Activated CD8-positive, alpha-beta memory T cell treated with anti-CD3 and anti-CD28 coated beads, Interleukin-2, amount 50 U/mL, for 1 hour (primary cell): Measurements from ENCODE around the gene ASTL.

Experiments used
- DNase-seq: peaks from one replicate; pipeline ENCODE4 v3.0.0-alpha.2; 2020; ENCODE audit errors: extremely low read depth

ASTL gene

DNA sequence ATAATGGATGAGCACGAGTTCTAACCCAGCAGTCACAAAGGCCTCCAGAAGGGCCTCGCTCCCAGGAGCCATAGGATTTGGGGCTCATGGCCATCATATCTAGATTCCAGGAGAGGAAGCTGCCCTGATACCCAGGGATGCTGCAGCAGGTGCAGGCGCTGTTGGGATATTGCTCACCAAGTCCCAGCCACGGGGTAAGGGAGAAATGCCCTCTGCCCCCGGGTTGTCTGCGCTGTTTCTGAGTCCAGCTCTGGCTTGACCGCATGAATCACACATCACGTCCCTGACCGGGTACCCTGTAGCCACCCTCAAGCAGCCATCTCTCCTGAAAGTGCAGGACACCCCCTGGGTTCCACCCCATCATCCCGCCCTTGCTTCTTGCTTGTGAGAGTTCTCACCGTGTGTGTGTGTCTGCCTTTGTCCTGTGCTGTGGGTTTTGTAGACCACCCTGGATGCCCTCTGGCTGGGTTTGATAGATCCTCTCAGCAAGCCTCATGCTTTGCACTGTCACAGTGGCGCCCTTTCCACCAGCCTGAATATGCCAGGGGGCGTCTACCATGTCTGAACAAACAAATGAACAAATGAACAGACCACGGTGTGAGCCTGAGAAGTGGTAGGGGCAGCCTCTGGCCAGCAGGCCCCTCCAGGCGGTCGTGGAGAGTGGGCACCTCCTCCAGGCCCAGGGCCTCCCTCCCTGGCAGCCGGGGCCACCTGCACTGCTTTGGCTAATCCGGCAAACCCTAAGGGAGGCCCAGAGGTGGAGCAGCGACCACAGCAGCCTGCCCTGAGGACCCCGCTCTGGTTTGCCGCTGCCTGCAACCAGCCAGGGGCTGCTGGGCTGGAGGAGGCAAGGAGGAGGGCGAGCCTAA lies 54.1 kb downstream of the ASTL start:
- DNase-seq, result no peak

DNA sequence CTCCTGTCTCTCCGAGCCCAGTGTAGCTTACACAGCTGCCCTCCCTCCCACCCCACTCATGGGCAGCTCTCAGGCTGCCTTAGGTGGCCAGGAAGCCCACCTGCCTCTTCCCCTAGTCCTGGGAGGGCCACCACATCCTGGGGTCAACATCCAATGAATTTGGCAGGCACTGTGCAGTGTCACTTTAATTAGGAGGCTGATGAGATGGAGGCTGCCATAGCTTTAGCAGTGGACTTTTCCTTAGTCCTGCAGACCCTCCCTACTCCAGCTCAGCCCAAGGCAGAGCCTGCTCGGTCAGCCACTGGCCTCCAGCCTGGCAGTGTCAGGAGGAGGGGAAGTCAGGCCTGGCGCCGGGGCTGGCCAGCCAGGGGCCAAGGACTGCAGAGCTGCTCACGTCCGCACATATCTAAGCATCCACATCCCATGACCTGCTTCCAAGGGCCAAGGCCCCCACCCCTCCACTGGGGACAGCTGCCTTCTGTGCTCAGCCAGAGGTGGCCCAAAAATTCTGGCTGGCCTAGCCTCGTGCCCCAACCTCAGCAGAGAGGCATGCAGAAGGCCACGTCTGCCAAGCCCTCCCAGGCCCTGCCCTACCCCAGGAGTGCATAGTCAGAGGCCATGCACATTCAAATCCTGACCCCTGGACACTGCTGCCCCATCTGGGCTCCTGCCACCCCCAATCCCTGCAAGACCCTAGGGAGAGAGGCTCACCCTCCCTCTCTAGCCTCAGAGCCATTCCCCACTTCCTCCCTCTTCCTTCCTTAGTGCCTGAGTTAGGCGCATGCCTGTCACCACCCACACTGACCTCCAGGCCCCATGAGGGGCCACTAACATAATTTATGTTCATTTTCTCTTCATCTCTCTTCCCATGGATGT lies 55.0 kb downstream of the ASTL start:
- no peak for DNase-seq

DNA sequence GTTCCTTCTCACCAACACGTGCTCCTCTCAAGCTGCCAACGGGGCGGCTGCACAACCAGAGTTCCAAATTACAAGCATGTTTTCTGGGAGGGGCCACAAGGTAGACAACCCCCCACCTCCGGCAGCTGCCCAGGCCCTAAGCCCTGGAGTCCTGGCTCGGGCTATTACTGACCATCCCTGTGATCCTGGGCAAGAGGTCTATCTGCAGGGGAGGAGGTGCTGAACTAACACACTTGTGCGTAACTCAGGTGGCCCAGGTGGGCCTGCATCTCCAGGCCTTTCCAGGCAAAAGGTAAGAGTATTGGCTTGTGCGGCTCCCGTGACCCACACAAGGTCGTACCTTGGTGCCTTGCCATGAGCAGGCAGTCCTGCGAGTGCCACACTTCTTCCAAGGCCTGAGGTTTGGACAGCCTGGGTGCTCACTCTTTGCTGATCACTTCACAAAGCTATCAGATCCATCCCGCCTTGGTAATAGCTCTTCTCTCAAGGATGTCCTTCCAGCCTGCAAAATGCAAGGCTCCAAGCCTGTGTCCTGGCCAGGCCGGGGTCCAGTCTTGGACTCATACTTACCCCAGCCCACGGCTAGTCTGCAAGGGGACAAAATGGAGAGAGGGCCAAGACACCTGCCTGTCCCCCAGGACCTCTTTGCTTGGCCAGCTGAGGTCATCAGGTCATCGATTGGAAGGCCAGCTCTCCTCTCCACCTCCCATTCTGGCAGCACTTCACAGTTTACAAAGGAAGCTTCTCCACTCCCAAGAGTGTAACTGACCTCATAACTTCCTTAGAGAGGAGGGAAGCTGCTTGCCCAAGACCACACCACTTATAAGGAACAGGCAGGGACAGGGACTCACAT lies 55.9 kb downstream of the ASTL start:
- no peak for DNase-seq

DNA sequence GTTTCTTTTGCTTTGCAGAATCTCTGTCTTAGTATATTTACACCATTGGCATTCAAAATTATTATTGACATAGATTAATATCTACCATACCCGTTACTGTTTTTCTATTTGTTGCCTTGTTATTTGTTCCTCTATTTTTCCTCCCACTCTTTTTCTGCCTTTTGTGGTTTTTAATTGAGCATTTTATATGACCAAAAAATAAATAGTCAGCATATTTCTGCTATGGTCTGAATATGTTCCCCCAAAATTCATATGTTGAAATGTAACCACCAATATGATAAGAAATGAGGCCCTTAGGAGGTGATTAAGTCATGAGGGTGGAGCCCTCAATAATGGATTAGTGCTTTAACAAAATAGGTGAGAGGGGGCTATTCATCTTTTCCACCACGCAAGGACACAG lies 57.3 kb downstream of the ASTL start:
- no peak for DNase-seq

DNA sequence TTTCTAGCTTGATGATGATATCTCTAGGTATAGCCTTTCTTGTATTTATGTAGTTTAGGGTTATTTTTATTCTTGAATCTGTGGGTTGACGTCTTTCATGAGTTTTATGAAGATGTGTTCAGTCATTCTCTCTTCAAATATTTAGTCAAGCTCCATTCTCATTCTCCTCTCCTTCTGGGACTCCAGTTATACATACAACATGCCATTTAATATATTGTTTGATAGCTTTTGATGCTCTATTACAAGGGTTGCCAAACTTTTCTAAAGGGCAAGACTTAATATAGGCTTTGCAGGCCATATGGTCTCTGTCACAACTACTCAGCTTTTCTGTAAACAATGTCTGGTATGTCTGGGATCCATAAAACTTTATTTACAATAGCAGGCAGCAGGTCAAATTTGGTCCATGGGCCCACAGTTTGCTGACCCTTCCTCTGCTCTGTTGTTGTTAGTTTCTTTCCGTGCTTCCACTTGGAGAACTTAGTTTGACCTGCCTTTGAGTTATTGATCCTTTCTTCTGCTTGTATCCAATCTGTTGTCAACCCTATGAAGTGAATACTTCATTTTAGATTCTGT lies 63.0 kb downstream of the ASTL start:
- DNase-seq, result no peak

DNA sequence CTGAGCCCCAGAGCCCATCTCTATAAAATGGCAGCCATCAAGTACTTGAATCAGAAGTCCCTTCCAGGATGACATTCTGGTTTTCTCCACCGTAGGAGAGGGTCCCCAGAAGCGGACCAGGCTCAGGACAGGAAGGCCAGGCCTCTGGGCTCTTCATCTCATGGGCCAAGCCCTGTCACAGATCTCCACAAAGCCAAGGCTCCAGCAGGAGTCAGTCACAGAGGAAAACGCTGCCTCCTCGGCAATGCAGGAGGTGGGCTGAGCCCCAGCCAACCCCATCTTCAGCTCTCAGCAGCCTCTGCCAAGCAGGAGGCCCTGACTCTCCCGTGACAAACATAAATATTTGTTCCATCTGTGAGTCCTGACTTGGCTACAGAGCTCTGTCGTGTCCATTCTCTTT lies 64.1 kb downstream of the ASTL start:
- DNase-seq, result no peak

DNA sequence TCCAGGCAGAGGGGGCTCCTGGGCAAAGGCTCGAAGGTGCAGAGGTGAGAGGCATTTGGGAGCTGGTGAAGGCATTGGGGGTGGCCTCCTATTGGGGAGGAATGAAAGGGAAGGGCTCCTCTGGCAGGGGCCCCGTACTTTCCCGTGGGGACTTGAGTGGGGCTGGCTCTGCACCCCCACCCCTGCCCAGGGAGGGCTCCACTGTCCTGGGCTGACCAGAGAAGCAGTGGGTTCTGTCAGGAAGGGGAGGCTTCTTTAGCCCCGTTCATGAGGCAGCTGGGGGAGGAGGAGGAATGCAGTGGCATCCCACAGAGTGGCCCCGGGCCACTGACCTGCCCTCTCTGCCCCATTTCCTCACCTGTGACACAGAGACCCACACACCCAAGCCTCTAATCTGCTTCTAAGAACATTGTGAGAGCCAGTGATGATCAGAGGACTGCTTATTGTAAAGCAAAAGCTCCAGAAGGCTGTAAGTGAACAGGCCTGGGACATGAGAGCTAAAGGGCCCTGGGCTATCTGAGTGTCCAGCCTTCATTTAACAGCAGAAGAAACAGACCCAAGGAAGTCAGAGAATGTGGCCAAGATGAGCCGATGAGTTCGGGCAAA lies 65.0 kb downstream of the ASTL start:
- no peak for DNase-seq
